H1 (cell line): Measurements from ENCODE around the gene TMEM244. TPM values are rescaled to one million over a fixed set of nuclear protein-coding genes. Genes with fewer than 3 reads are reported as not detected.

Experiments
- CTCF ChIA-PET: fragments of 300-600 bp; sonication (Branson Sonifier 250); formaldehyde crosslinking; loops from one replicate; lab custom pipeline; 2021; ENCODE audit not compliant: partially characterized antibody; lab: Charles Lee
- POLR2A ChIA-PET: fragments of 300-600 bp; sonication (Branson Sonifier 250); formaldehyde crosslinking; loops from one replicate; lab custom pipeline; 2021; ENCODE audit warnings: inconsistent platforms; ENCODE audit not compliant: partially characterized antibody; lab: Charles Lee
- DNase-seq, 2 experiments: peaks; one replicate each; pipeline versions ENCODE4 v3.0.0 to v3.0.0-alpha.2; 2010 to 2022; ENCODE audit warnings: low spot score in 2 of 2, low read depth in 1 of 2, mixed read lengths in 1 of 2
- FAIRE-seq: peaks from 2 replicates; lab custom pipeline; 2011; peaks lifted over from hg19 to GRCh38; lab: Jason Lieb, UNC
- H2AFZ ChIP-seq: 2 replicates; pipeline ENCODE4 v1.8.1; 2012; ENCODE audit warnings: low read length, inconsistent platforms
- H2AK5ac ChIP-seq: 2 replicates; pipeline ENCODE4 v1.6.1; 2013; ENCODE audit warnings: low read depth, low read length
- H2BK120ac ChIP-seq: replicated peaks from 2 replicates; pipeline ENCODE3; 2013; ENCODE audit warnings: low read depth, low read length, inconsistent platforms
- H2BK12ac ChIP-seq: 2 replicates; pipeline ENCODE4 v1.6.1; 2013; ENCODE audit warnings: low read depth, low read length
- H2BK15ac ChIP-seq: 2 replicates; pipeline ENCODE4 v1.6.1; 2013; ENCODE audit warnings: low read length
- H2BK20ac ChIP-seq: 2 replicates; pipeline ENCODE4 v1.6.1; 2013; ENCODE audit warnings: low read length
- H2BK5ac ChIP-seq: 2 replicates; pipeline ENCODE4 v1.6.1; 2013; ENCODE audit warnings: low read depth, low read length
- H3K14ac ChIP-seq: 2 replicates; pipeline ENCODE4 v1.6.1; 2013; ENCODE audit warnings: inconsistent platforms; ENCODE audit not compliant: insufficient read length
- H3K18ac ChIP-seq: 2 replicates; pipeline ENCODE4 v1.6.1; 2013; ENCODE audit warnings: low read length; ENCODE audit errors: extremely low read depth
- H3K23ac ChIP-seq: 2 replicates; pipeline ENCODE4 v1.6.1; 2013; ENCODE audit warnings: inconsistent platforms; ENCODE audit not compliant: insufficient read length
- H3K23me2 ChIP-seq: 2 replicates; pipeline ENCODE4 v1.6.1; 2013; ENCODE audit warnings: low read depth, low read length
- H3K27ac ChIP-seq: 2 replicates; pipeline ENCODE4 v1.6.1; 2011; ENCODE audit warnings: low read depth, low read length, inconsistent platforms
- H3K27me3 ChIP-seq, 4 experiments: replicated peaks in 1 of 4; 1 replicate in 1 of 4; 2 replicates in 3 of 4; pipeline versions ENCODE4 v1.6.1 to v1.8.1; 2011 to 2013; ENCODE audit warnings: low read length in 3 of 4, mild to moderate bottlenecking in 3 of 4, inconsistent platforms in 2 of 4, mixed read lengths in 2 of 4, moderate library complexity in 1 of 4; ENCODE audit not compliant: control insufficient read depth in 3 of 4, insufficient read depth in 3 of 4; ENCODE audit errors: extremely low read depth in 1 of 4
- H3K36me3 ChIP-seq, 4 experiments: 2 replicates each; pipeline versions ENCODE4 v1.6.1 to v1.8.1; 2011 to 2013; ENCODE audit warnings: mild to moderate bottlenecking in 4 of 4, low read length in 3 of 4, moderate library complexity in 2 of 4, control low read depth in 1 of 4, inconsistent platforms in 1 of 4; ENCODE audit not compliant: insufficient read depth in 4 of 4, control insufficient read depth in 2 of 4
- H3K4ac ChIP-seq: replicated peaks from 2 replicates; pipeline ENCODE3; 2013; ENCODE audit warnings: low read length, low read depth, mixed read lengths, inconsistent platforms; ENCODE audit not compliant: insufficient read length
- H3K4me1 ChIP-seq, 4 experiments: replicated peaks in 1 of 4; 1 replicate in 1 of 4; 2 replicates in 3 of 4; pipeline versions ENCODE4 v1.6.1 to v1.8.1; 2011 to 2013; ENCODE audit warnings: low read length in 3 of 4, inconsistent platforms in 2 of 4, mixed read lengths in 1 of 4; ENCODE audit not compliant: insufficient read depth in 4 of 4, control insufficient read depth in 3 of 4
- H3K4me2 ChIP-seq, 2 experiments: 2 replicates each; pipeline versions ENCODE4 v1.6.1 to v1.8.1; 2011 to 2013; ENCODE audit warnings: low read depth in 2 of 2, low read length in 2 of 2, control low read depth in 1 of 2, inconsistent platforms in 1 of 2, mild to moderate bottlenecking in 1 of 2; ENCODE audit not compliant: insufficient read depth in 1 of 2
- H3K4me3 ChIP-seq, 4 experiments: fragments of 200-600, 300-600 bp in 1 of 4; sonication (generic), shearing (Covaris generic), sonication (Bioruptor Twin) in 1 of 4; 2 replicates each; pipeline versions ENCODE4 v1.5.1 to v1.8.1; 2011 to 2016; ENCODE audit warnings: low read length in 4 of 4, low read depth in 3 of 4, control low read depth in 2 of 4, inconsistent platforms in 2 of 4, mild to moderate bottlenecking in 2 of 4, mixed read lengths in 1 of 4, moderate library complexity in 1 of 4; ENCODE audit not compliant: insufficient read depth in 2 of 4; ENCODE audit errors: extremely low read depth in 1 of 4
- H3K56ac ChIP-seq: replicated peaks from 2 replicates; pipeline ENCODE3; 2013; ENCODE audit warnings: low read depth, mild to moderate bottlenecking, mixed read lengths, low read length, inconsistent platforms; ENCODE audit not compliant: insufficient read length
- H3K79me1 ChIP-seq: 2 replicates; pipeline ENCODE4 v1.6.1; 2013; ENCODE audit warnings: low read depth, low read length, control low read depth
- H3K79me2 ChIP-seq, 2 experiments: 2 replicates each; pipeline versions ENCODE4 v1.6.1 to v1.8.1; 2012 to 2013; ENCODE audit warnings: low read length in 2 of 2, mild to moderate bottlenecking in 2 of 2, inconsistent platforms in 1 of 2; ENCODE audit not compliant: insufficient read depth in 2 of 2, control insufficient read depth in 1 of 2
- H3K9ac ChIP-seq, 4 experiments: replicated peaks in 1 of 4; 1 replicate in 1 of 4; 2 replicates in 3 of 4; pipeline versions ENCODE4 v1.6.1 to v1.8.1; 2011 to 2013; ENCODE audit warnings: low read depth in 3 of 4, low read length in 3 of 4, control low read depth in 2 of 4, mild to moderate bottlenecking in 2 of 4, moderate library complexity in 2 of 4, inconsistent platforms in 1 of 4; ENCODE audit errors: extremely low read depth in 1 of 4
- H3K9me3 ChIP-seq, 2 experiments: 2 replicates each; pipeline versions ENCODE4 v1.6.1 to v1.8.1; 2012 to 2013; ENCODE audit warnings: mild to moderate bottlenecking in 2 of 2, moderate library complexity in 2 of 2, control low read depth in 1 of 2, inconsistent platforms in 1 of 2, low read depth in 1 of 2, low read length in 1 of 2, mixed read lengths in 1 of 2; ENCODE audit not compliant: insufficient read depth in 2 of 2
- H4K20me1 ChIP-seq, 2 experiments: replicated peaks in 1 of 2; 2 replicates each; pipeline versions ENCODE3 to v1.8.1; 2011 to 2013; ENCODE audit warnings: inconsistent platforms in 2 of 2, low read length in 2 of 2, mild to moderate bottlenecking in 1 of 2; ENCODE audit not compliant: insufficient read depth in 2 of 2, control insufficient read depth in 1 of 2
- H4K5ac ChIP-seq: 2 replicates; pipeline ENCODE4 v1.6.1; 2013; ENCODE audit warnings: low read length, low read depth, mixed read lengths, inconsistent platforms; ENCODE audit not compliant: insufficient read length
- H4K8ac ChIP-seq: 2 replicates; pipeline ENCODE4 v1.8.0; 2013; ENCODE audit warnings: mild to moderate bottlenecking, moderate library complexity, low read length, inconsistent platforms; ENCODE audit not compliant: insufficient read depth; ENCODE audit errors: extremely low read depth
- H4K91ac ChIP-seq: replicated peaks from 2 replicates; pipeline ENCODE3; 2013; ENCODE audit warnings: low read length, mixed read lengths, inconsistent platforms; ENCODE audit not compliant: insufficient read length
- BACH1 ChIP-seq: IDR thresholded peaks from 2 replicates; pipeline ENCODE4 v1.6.1; 2012; ENCODE audit warnings: low read length, improper control_type of control experiment
- BCL11A ChIP-seq, 2 experiments: IDR thresholded peaks; one replicate each; pipeline ENCODE4 v1.6.1; 2011; ENCODE audit warnings: low read depth in 2 of 2, low read length in 2 of 2, mild to moderate bottlenecking in 2 of 2
- CHD2 ChIP-seq: IDR thresholded peaks from 2 replicates; pipeline ENCODE4 v1.6.1; 2012; ENCODE audit warnings: low read length, improper control_type of control experiment
- MAFK ChIP-seq: IDR thresholded peaks from 2 replicates; pipeline ENCODE4 v1.6.1; 2012; ENCODE audit warnings: low read depth, mild to moderate bottlenecking, improper control_type of control experiment, low read length
- POLR2A ChIP-seq, 2 experiments: IDR thresholded peaks; 1 replicate in 1 of 2; 2 replicates in 1 of 2; pipeline ENCODE4 v1.6.1; 2011; ENCODE audit warnings: low read depth in 2 of 2, low read length in 2 of 2, mild to moderate bottlenecking in 2 of 2; ENCODE audit errors: control extremely low read depth in 1 of 2
- RXRA ChIP-seq: IDR thresholded peaks from 2 replicates; pipeline ENCODE4 v1.6.1; 2011; ENCODE audit warnings: low read depth, mild to moderate bottlenecking, low read length, moderate library complexity; ENCODE audit not compliant: insufficient read depth
- SIX5 ChIP-seq: IDR thresholded peaks from 2 replicates; pipeline ENCODE4 v1.6.1; 2011; ENCODE audit warnings: mild to moderate bottlenecking, low read depth, low read length
- SP1 ChIP-seq: IDR thresholded peaks from 2 replicates; pipeline ENCODE4 v1.6.1; 2011; ENCODE audit warnings: low read depth, low read length
- SRF ChIP-seq: IDR thresholded peaks from 2 replicates; pipeline ENCODE4 v1.6.1; 2011; ENCODE audit warnings: mild to moderate bottlenecking, low read depth, low read length, moderate library complexity
- TAF7 ChIP-seq: optimal IDR thresholded peaks from 2 replicates; pipeline ENCODE3; 2011; ENCODE audit warnings: low read depth, mild to moderate bottlenecking, inconsistent platforms, low read length, moderate library complexity, borderline replicate concordance
- TBP ChIP-seq: IDR thresholded peaks from 2 replicates; pipeline ENCODE4 v1.6.1; 2011; ENCODE audit warnings: low read depth, low read length, improper control_type of control experiment
- YY1 ChIP-seq: IDR thresholded peaks from 2 replicates; pipeline ENCODE4 v1.6.1; 2011; ENCODE audit warnings: low read depth, mild to moderate bottlenecking, low read length
- polyA plus RNA-seq, 7 experiments: library from polyadenylated mRNA; depleted of rRNA in 3 of 7; stranded (reverse) in 5 of 7; unstranded in 2 of 7; fragments of >200 nt in 5 of 7; fragments of 200-250 nt in 2 of 7; gene quantifications; 1 replicate in 5 of 7; 2 replicates in 1 of 7; 4 replicates in 1 of 7; pipeline versions ENCODE4 v1.2.1 to v1.2.3, GENCODE V29; 2011 to 2013; ENCODE audit warnings: missing spikeins in 2 of 7, mixed read lengths in 2 of 7
- total RNA-seq: library from RNA; stranded (reverse); fragmentation: NEBNext Ultra II Directional; extraction: Animal tissue kit (Norgen Biotek cat#: 25700); gene quantifications from 2 replicates; pipeline ENCODE4 v1.2.1, GENCODE V29; 2021

The TMEM244 gene
- total and polyA plus RNA-seq, 2 of the 8 experiments (the other 6 are each of a cell fraction or from before 2014, with no cell fraction given), result not detected

DNA sequence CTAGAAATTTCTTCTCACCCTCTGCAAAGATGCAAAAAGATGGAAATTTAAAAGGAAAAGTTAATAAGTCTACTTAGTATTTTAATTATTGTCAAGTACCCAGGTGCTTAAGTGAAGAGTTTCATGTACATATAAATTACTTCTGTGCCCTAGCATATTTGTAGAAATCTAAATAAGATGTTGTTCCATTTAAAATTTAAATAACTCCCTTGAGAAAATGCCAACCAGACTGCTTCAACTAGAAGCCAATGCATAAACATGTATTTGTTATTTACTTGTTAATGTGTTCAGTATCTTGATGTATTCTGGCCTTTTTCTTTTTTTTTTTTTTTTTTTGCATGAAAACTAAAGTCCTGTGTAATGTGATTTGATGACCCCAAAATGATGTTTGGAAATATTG, 6.3 kb upstream of the TMEM244 start:
- POLR2A ChIA-PET, result no interaction called here
- Histone ChIP-seq H4K5ac (no peak overlapping the region), H3K79me2 (no peaks in the 10 kb centered on the region), H2BK12ac (no peak overlapping the region), H3K9ac (no peak overlapping the region), H3K23me2 (no peaks in the 10 kb centered on the region), H2AK5ac (no peak overlapping the region), H3K18ac (no peak overlapping the region), H2BK5ac (no peak overlapping the region), H3K27me3 (peaks cover 0 to 1% (median 0%) of the 10 kb centered on the region in 4 experiments; a peak in 1 of 7 replicates), H3K4ac (no peak overlapping the region), H3K9me3 (no peaks in the 10 kb centered on the region), H3K4me3 (no peak overlapping the region), H4K91ac (no peak overlapping the region), H3K14ac (no peak overlapping the region), H3K23ac (no peak overlapping the region), H3K4me1 (peaks cover 0 to 3% (median 0%) of the 10 kb centered on the region in 4 experiments; a peak in 1 of 7 replicates), H2BK15ac (no peak overlapping the region), H2AFZ (no peak overlapping the region), H4K20me1 (no peaks in the 10 kb centered on the region), H2BK20ac (no peak overlapping the region), H3K56ac (no peak overlapping the region), H2BK120ac (no peak overlapping the region), H3K27ac (no peak overlapping the region), H3K4me2 (no peak overlapping the region), H3K79me1 (no peaks in the 10 kb centered on the region), H3K36me3 (no peaks in the 10 kb centered on the region), H4K8ac (no peak overlapping the region)
- no peak for DNase-seq
- FAIRE-seq, result no peak
- CTCF ChIA-PET, result interaction anchor here (0.6 kb wide), 1 partner anchor 13 kb away, joined by 3 read pairs; no protein-coding TSS in a partner anchor
- TF ChIP-seq SP1 (no peak), RXRA (no peak), TBP (no peak), BCL11A (IDR thresholded peaks at IDR 0.05; ENCODE audit: low read depth in 2 of 2, low read length in 2 of 2) (no peak), YY1 (no peak), SIX5 (no peak), CHD2 (no peak), SRF (no peak), MAFK (no peak), TAF7 (no peak), BACH1 (no peak), POLR2A (IDR thresholded peaks at IDR 0.05; ENCODE audit: control extremely low read depth in 1 of 2, low read depth in 2 of 2, low read length in 2 of 2) (no peak)
